ENCODE measurements around the gene PNPLA8.

The PNPLA8 gene

GRCh38 chr7:108454674-108455550 is 71.0 kb downstream of the PNPLA8 start:
- Mint-ChIP-seq H3K27me3 (peaks cover 76% of the 10 kb centered on the region), H3K36me3 (no peaks in the 10 kb centered on the region), H3K4me1 (peaks cover 12% of the 10 kb centered on the region), H3K4me3 (peak overlapping the region; percentile 63), H3K9me3 (no peaks in the 10 kb centered on the region), H3K27ac (no peak overlapping the region)
- CTCF ChIA-PET, result interaction anchor here (1.0 to 1.1 kb wide), 2 partner anchors 9 to 32 kb away, joined by 3 read pairs; no protein-coding TSS in a partner anchor
- peak; percentile 27 for DNase-seq

GRCh38 chr7:108454317-108454673 is 71.6 kb downstream of the PNPLA8 start:
- Mint-ChIP-seq H3K9me3 (no peaks in the 10 kb centered on the region), H3K4me1 (peaks cover 12% of the 10 kb centered on the region), H3K27me3 (peaks cover 71% of the 10 kb centered on the region), H3K27ac (no peak overlapping the region), H3K4me3 (peak overlapping the region; percentile 63), H3K36me3 (no peaks in the 10 kb centered on the region)
- CTCF ChIA-PET, result interaction anchor here (1.0 to 2.4 kb wide), 3 partner anchors 8 to 43 kb away, joined by 3 to 13 read pairs (median 3); no protein-coding TSS in a partner anchor
- DNase-seq, result no peak

DNA sequence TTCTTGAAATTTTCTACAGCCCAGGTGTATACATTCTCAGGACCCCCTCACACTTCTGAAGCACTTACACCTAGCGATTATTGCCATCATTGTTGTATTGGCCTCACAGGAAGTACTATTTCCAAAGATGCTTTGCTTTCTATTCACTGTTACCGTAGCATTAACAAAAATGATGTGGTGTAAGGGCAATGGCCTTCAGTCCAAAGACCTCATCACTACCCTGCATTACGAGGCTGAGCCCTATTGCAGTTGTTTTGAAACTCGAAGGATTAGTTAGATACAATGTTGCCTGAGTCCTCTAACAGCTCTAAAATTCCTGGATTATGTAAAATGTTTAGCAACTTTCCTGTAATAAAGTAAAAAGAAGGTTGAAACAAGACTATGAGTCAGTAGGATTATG is 72.6 kb downstream of the PNPLA8 start:
- Mint-ChIP-seq H3K4me1 (peaks cover 12% of the 10 kb centered on the region), H3K27me3 (peaks cover 65% of the 10 kb centered on the region), H3K36me3 (no peaks in the 10 kb centered on the region), H3K9me3 (no peaks in the 10 kb centered on the region), H3K4me3 (no peak overlapping the region), H3K27ac (no peak overlapping the region)
- no peak for DNase-seq
- CTCF ChIA-PET, result interaction anchor here (0.7 to 2.4 kb wide), 3 partner anchors 44 to 275 kb away, joined by 3 to 13 read pairs (median 5); no protein-coding TSS in a partner anchor

DNA sequence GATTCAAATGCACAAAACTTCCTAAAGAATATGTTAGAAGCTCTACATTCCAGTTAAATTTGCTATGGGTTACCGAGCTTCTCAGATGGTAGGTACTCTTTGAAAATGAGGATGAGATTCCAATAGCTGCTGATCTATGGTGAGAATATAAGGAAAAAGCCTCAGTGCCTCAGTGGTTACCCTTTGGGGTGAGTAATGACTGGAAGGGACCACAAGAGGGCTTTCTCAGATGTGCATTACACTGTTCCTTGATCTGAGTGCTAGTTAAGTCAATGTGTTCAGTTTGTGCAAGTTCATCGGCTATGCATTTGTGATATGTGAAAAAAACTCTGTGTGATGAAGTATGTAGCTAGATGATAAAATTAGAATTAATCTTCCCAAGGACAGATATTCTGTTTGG is 73.2 kb downstream of the PNPLA8 start:
- CTCF ChIA-PET, result interaction anchor here (0.7 to 2.4 kb wide), 8 partner anchors 8 to 274 kb away, joined by 3 to 13 read pairs (median 4); no protein-coding TSS in a partner anchor
- Mint-ChIP-seq H3K4me1 (peaks cover 12% of the 10 kb centered on the region), H3K4me3 (no peak overlapping the region), H3K36me3 (no peaks in the 10 kb centered on the region), H3K9me3 (no peaks in the 10 kb centered on the region), H3K27me3 (peaks cover 59% of the 10 kb centered on the region), H3K27ac (no peak overlapping the region)
- DNase-seq, result no peak

DNA sequence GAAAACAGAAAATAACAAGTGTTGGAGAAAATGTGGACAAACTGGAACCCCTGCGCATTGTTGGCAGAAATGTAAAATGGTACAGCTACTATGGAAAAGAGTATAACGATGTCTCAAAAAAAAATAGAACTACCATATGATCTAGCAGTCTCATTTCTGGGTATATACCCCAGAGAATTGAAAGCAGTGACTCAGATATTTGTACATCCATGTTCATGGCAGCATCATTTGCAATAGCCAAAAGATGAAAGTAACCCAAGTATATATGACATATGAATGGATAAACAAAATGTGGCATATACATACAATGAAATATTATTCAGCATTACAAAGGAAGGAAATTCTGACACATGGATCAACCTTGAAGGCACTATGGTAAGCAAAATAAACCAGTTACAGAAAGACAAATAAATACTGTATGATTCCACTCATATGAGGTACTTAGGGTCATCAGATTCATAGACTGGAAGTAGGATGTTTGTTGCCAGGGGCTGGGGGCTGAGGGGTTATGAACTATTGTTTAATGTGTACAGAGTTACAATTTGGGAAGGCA is 74.6 kb downstream of the PNPLA8 start:
- H3K36me3 Mint-ChIP-seq, result no peaks in the 10 kb centered on the region
- no peak overlapping the region for H3K27ac Mint-ChIP-seq
- CTCF ChIA-PET, result interaction anchor here (1.0 kb wide), 1 partner anchor 8 kb away, joined by 4 read pairs; no protein-coding TSS in a partner anchor
- no peaks in the 10 kb centered on the region for H3K9me3 Mint-ChIP-seq
- no peak overlapping the region for H3K4me3 Mint-ChIP-seq
- no peak for DNase-seq
- H3K4me1 Mint-ChIP-seq, result peaks cover 5% of the 10 kb centered on the region
- peaks cover 46% of the 10 kb centered on the region for H3K27me3 Mint-ChIP-seq

- DNase-seq, result no peak
- H3K27me3 Mint-ChIP-seq, result peaks cover 34% of the 10 kb centered on the region
- H3K4me1 Mint-ChIP-seq, result peaks cover 5% of the 10 kb centered on the region
- CTCF ChIA-PET, result interaction anchor here (0.7 kb wide), 1 partner anchor 1317 kb away, joined by 4 read pairs; no protein-coding TSS in a partner anchor
- H3K9me3 Mint-ChIP-seq, result no peaks in the 10 kb centered on the region
- no peak overlapping the region for H3K4me3 Mint-ChIP-seq
- H3K36me3 Mint-ChIP-seq, result no peaks in the 10 kb centered on the region
- H3K27ac Mint-ChIP-seq, result no peak overlapping the region
Measured at GRCh38 chr7:108450160-108450559, 75.8 kb downstream of the PNPLA8 start.

GRCh38 chr7:108449521-108449920 is 76.4 kb downstream of the PNPLA8 start:
- Mint-ChIP-seq H3K27me3 (peaks cover 27% of the 10 kb centered on the region), H3K9me3 (no peaks in the 10 kb centered on the region), H3K4me3 (no peak overlapping the region), H3K4me1 (peaks cover 2% of the 10 kb centered on the region), H3K27ac (no peak overlapping the region), H3K36me3 (no peaks in the 10 kb centered on the region)
- CTCF ChIA-PET, result no interaction called here
- no peak for DNase-seq

DNA sequence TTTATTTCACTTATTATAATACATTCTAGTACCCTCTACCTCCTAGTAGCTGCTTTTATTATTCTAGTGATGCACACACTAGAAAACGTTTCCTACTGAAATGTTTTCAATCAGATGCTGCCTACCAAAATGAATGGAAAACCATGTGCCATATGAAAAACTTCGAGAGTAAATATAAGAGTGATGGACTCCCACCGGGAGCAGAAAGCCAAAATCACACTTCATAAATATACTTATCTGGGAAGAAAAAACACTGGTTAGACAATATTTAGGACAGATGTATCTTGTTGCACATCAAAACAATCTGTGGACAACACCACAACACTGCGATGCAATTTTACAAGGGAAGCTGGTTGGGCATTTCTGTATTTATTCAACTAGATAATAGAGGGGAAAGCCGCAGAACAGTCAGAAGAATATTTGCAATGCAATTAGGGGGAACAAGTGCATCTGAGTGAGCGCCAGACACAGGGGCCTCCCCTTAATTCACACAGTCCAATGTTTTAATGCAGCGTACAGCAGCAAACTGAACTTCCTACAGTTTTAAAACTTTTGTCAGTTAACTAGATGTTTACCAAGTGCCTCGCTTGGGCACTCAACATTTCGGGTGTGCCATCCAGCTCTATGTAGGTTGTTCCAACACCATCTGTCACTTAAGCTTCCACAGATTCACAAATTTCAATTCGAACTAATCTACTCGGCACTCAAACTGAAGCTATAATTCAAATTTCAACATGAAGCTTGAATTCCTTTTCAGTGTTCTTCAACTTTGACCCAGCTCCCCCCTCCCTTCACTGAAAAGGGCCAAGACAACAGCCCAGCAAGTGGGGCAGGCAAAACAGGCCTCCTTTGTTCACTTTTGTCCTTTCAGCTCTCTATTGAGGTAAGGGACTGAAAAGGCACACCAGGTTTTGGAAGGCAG is 77.1 kb downstream of the PNPLA8 start:
- H3K4me1 Mint-ChIP-seq, result no peaks in the 10 kb centered on the region
- H3K27ac Mint-ChIP-seq, result no peak overlapping the region
- CTCF ChIA-PET, result no interaction called here
- no peak overlapping the region for H3K4me3 Mint-ChIP-seq
- no peaks in the 10 kb centered on the region for H3K9me3 Mint-ChIP-seq
- peaks cover 21% of the 10 kb centered on the region for H3K27me3 Mint-ChIP-seq
- DNase-seq, result no peak
- H3K36me3 Mint-ChIP-seq, result no peaks in the 10 kb centered on the region

GRCh38 chr7:108442039-108442568 is 83.8 kb downstream of the PNPLA8 start:
- Mint-ChIP-seq H3K36me3 (no peaks in the 10 kb centered on the region), H3K4me3 (no peak overlapping the region)

DNA sequence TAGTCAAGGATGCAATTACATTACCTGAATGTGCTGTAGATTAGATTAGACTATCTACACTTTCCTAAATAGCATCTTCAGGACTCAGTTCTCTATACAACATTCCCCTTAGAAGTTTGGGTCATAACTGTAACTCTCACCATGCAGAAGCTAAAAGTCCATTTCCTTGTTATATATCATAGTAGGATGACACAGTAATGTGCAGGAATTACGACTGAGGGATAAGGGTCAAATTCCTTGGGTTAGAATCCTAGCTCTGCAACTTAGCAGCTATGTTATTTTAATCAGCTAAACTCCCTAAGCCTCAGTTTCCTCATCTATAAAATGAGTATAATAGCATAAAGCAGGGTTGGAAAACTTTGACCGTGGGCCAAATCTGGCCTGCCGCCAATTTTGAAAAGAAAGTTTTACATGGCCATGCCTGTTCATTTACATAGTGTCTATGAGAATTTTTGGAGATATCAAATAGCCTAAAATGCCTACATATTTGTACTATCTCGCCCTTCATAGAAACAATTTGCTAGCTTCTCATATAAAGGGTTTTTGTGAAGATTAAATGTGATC is 84.5 kb downstream of the PNPLA8 start:
- CTCF ChIA-PET, result interaction anchor here (1.0 kb wide), 1 partner anchor 56 kb away, joined by 3 read pairs; no protein-coding TSS in a partner anchor
- H3K9me3 Mint-ChIP-seq, result no peaks in the 10 kb centered on the region
- no peak overlapping the region for H3K27ac Mint-ChIP-seq
- no peaks in the 10 kb centered on the region for H3K4me1 Mint-ChIP-seq
- H3K4me3 Mint-ChIP-seq, result no peak overlapping the region
- DNase-seq, result no peak
- no peaks in the 10 kb centered on the region for H3K36me3 Mint-ChIP-seq
- H3K27me3 Mint-ChIP-seq, result no peaks in the 10 kb centered on the region

More at GRCh38 chr7:108442039-108442568, 83.8 kb downstream of the PNPLA8 start:
- Mint-ChIP-seq H3K27ac (no peak overlapping the region), H3K9me3 (no peaks in the 10 kb centered on the region), H3K27me3 (no peaks in the 10 kb centered on the region), H3K4me1 (no peaks in the 10 kb centered on the region)
- CTCF ChIA-PET, result interaction anchor here (1.0 kb wide), 1 partner anchor 55 kb away, joined by 3 read pairs; no protein-coding TSS in a partner anchor
- DNase-seq, result no peak

- Mint-ChIP-seq H3K27me3 (no peaks in the 10 kb centered on the region), H3K4me1 (no peaks in the 10 kb centered on the region), H3K9me3 (no peaks in the 10 kb centered on the region), H3K4me3 (no peak overlapping the region), H3K27ac (no peak overlapping the region), H3K36me3 (no peaks in the 10 kb centered on the region)
- CTCF ChIA-PET, result no interaction called here
- DNase-seq, result no peak
Measured at GRCh38 chr7:108440613-108441012, 85.3 kb downstream of the PNPLA8 start.

GRCh38 chr7:108436906-108437305 is 89.0 kb downstream of the PNPLA8 start:
- Mint-ChIP-seq H3K4me3 (no peak overlapping the region), H3K9me3 (no peaks in the 10 kb centered on the region), H3K36me3 (no peaks in the 10 kb centered on the region), H3K27me3 (peaks cover 6% of the 10 kb centered on the region), H3K27ac (no peak overlapping the region), H3K4me1 (no peaks in the 10 kb centered on the region)
- DNase-seq, result no peak
- CTCF ChIA-PET, result no interaction called here

GRCh38 chr7:108434010-108434409 is 91.9 kb downstream of the PNPLA8 start:
- no peaks in the 10 kb centered on the region for H3K4me1 Mint-ChIP-seq

More at GRCh38 chr7:108434010-108434409, 91.9 kb downstream of the PNPLA8 start:
- Mint-ChIP-seq H3K9me3 (no peaks in the 10 kb centered on the region), H3K27me3 (peaks cover 9% of the 10 kb centered on the region), H3K4me3 (no peak overlapping the region), H3K36me3 (no peaks in the 10 kb centered on the region), H3K27ac (no peak overlapping the region)
- CTCF ChIA-PET, result interaction anchor here (0.9 kb wide), 1 partner anchor 10 kb away, joined by 3 read pairs; no protein-coding TSS in a partner anchor
- DNase-seq, result no peak
